Activated CD4-positive, alpha-beta T cell treated with anti-CD3 and anti-CD28 coated beads for 48 hours (primary cell): ENCODE measurements around the gene DCC.

Experiments
- DNase-seq: peaks from one replicate; pipeline ENCODE4 v3.0.0-alpha.2; 2020

Gene DCC

DNA sequence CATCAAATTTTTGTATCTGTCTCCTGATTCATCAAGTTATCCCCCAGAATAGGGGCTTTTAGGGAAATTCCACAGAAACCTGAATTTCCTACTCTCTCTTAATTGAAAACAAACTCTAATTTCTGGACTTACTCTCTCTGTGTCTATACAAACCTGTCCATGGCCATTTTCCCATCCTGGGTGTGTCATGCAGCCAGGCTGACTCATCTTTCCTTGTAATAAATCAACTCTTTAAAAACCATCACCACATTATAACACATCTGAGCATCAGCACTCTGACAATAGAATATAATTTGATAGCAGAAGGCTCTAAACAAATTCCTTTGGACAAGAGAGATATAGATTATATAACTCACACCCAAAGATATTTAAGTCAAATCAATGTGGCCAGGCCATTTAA is 610.2 kb downstream of the DCC start:
- no peak for DNase-seq

DNA sequence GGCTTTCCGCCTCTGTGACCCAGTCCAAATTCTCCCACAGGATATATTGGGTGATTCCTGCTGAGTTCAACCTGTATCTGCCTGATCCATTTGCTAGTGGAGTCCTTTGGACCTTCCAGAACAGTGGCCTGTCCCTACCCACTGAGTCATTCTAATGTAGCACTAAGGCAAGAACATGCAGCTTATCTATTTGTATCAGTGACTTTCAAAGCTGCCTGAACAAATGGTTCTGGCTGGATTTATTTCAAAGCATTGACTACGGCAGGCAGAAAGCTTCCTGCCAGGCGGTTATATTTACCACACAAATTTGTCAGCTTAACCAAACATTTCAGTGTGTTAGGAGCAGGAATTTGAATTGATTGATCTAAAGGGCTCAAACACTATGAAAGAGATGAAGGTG is 613.4 kb downstream of the DCC start:
- DNase-seq: no peak

DNA sequence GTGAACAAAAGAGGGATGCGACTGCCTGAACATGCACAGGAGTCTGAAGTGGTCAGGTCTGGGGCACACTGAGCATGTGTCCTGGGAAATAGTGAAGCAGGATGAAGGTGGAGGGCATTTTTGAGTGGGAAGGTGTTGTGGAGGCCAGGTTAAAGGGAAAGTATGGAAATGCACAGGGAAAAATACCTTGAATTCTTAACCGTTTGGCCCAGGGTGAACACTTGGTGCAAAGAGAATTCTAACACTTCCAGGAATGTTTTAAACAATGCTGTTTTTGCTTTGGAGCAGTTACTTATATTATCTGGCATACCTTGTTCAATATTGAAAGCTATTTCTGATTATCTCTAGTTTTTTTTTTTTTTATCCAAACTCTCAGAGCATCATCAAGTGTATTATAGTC is 623.5 kb downstream of the DCC start:
- no peak for DNase-seq

DNA sequence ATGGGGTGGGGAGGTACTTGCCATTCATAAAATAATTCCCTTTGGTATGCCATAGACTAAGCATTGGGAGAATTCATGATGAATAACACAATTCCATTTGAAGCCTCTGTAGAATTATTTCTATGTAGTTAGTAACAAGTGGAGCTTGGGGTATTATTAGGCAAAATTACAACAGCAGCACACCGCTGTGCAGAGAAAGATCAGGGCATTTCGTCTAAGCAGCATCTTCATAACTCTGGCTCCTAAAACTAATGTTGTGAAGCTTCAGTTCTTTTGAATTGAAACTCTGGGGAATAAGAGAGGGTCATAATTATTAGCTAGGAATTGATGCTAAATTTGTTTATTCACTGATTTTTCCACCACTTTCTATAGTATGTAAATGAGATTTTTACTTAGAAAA is 630.7 kb downstream of the DCC start:
- DNase-seq: no peak

DNA sequence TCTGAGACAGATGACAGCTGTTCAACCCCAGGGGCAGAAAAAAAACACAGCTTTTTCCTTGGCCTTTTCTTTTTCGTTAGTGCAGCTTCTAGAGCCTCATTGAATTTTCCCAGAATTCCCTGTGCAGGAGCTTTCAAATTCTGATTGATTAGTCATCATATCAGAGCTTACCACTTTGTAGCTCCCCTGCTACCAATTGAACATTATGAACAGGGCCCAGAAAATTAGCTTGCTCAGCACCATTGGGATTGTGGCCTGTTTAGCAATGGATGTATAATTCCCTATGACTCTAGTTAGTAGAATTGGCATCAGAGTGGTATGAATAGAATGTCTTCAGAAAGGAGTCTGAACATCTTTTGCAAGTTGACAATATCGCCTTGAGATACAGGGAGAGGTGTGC is 631.1 kb downstream of the DCC start:
- DNase-seq: no peak

DNA sequence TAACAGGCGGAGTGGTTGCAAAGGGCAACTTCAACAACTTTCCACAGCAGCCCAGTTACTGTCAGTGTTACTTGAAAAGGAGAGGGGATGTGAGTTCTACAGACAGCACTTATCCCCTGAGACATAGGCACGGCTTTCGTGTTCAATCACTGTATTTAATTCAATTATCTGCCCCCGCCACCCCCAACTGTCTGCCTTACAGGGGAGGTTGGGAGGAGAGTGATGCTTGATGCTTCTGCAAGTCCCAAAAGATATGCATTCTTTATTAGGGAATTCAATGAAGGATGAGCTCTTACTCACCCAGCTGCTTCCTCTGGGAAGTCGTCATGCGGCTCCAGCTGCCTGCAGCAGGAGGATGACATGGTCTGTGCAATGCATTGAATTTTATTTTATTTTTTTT is 639.9 kb downstream of the DCC start:
- DNase-seq: no peak

DNA sequence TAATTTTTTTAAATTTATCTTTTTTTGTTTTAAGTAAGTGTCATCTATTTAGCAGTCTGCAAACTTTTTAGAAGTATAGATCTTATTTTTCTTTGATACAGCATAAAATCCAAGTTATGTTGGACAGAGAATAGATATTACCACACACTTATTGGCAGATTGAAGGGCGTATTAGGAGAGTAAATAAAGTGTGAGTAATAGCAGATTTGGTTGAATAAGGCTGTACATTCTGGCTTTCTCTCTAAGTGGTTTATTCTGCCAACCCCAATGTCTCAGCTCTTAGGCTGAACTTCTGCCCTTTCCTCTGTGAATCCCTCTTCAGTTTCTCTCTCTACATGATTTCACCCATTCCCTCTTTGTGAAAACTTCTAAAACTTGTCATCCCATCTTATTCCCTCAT is 651.2 kb downstream of the DCC start:
- DNase-seq: no peak

DNA sequence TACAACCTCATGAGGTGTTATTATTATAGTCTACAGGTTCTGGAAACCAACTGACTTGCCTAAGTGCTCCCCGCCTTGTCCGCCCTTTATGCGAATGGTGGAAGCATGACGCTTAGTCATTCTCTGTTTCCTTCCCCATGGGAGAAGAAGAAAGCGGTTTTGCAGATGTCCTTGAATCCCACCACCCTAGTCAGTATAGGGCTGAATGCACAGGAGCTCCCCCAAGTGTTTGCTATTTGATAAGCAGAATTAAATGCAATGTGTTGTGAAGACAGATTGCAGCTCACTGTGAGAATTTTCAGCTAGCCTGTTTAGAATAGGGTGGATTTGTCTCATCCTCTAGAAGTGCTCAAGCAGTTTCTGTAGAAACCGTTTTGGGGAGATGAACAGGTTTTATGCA is 652.0 kb downstream of the DCC start:
- DNase-seq: no peak

DNA sequence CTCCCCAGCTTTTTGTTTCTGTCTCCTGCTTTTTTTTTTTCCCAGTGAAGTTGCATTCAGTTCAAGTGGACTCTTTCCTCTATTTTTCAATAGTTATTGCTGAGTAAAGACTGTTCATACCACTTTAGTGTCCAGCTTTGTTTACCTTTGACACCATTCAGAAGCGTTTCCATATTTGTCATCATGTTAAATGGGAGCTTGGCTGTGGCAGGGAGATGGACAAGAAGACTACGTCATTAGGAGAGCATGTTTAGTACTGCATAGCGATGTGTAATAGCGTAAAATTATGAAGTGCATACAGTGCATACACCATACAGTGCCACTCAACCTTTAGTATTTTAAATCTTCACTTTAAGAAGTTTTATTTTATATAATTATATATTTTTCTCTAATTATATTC is 655.9 kb downstream of the DCC start:
- DNase-seq: no peak

DNA sequence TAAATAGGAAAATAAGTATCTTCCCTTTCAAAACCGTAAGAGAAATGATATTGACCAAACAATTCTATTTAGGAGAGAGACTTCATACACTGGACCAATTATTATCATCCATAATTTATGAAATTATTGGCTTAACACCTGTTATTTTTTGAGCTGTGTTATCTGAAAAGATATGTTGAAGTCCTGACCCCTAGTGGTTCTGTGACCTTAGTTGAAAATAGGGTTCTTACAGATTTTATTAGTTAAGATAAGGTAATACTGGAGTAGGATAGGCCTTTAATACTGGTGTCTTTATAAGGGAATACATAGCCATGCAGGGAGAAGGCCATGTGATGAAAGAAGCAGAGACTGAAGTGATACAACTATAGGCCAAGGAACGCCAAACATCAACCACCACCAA is 659.6 kb downstream of the DCC start:
- DNase-seq: no peak

DNA sequence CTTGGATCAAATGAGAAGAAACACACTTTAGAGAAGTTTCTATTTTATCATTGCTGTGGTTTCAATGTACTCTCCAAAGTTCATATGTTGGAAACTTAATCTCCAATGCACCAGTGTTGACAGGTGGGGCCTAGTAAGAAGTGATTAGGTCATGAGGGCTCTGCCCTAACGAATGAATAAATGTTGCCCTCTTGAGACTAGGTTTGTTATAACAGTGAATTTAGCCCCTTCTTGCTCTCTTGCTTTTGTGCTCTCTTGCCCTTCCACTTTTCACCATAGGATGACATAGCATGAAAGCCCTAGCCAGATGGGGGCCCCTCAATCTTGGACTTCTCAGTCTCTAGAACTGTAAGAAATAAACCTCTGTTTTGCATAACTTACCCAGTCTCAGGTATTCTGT is 664.8 kb downstream of the DCC start:
- no peak for DNase-seq

DNA sequence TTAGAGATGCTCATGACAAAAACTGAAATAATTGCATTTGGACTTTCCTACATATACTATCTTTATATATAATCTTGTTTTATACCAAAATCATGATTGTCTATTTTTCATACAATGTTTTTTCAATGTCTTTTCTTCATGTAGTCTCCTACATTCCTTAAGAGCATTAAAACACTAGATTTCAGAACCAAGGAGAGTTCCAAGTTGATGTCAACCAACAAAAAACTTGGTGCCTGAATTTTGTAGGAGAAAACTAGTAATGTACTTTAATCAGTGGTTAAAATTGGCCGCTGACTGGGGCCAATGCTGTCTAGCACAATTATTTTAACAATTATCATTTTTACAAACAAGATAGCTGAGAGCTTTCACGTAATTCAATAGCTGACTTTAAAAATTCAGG is 678.8 kb downstream of the DCC start:
- DNase-seq: no peak

DNA sequence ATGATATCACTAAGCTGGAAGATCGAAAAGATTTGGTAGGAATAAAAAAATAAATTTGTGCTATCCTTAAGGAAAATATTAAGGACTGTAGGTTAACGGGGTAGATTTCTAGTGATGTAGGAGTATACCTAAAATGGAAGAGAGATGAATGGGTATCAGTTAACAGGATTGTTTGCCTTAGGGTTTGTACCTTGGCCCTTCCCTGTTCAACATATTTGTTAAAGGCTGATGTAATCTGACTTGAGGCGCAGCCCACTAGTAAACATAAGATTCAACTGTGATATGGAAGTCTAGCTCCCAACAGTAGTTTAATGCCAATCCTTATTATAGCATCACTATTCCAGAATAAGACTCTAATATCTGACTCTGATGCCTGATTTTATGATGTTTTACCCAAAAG is 685.2 kb downstream of the DCC start:
- DNase-seq: no peak

DNA sequence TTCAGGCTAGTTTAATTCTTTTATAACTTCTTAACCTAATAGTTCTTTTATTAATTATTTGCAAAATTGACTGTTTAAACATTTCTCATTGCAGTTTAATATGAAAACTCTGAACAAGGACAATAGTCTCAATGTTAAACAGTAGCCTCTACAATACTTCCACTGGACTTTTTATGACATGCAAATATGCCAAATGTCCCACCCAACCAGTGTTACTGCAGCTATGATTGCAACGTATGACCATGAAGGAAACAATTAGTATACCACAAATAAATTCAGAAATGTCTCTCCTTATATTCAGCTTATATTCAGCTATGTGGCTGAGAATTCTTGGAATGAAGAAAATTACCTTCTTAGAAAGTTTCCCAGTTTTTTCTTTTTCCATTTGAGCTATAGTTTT is 688.6 kb downstream of the DCC start:
- no peak for DNase-seq

DNA sequence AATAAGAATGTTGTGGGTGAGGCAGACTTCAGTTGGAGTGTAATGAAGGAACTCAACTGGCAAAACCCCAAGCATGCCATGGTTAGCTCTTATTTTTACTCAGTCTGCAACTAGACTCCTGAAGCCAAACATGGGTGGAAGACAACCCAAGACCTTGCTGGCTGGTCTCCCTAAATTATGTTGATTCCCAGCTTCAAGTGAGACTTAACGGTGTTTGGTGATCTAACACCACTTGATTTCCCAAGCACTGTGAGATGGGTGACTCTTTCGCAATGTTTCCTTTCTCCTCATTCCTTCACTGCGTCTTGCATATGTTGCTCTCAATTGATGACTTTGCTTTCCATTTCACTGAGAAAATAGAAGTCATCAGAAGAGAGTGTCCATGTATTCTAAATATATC is 693.1 kb downstream of the DCC start:
- no peak for DNase-seq

DNA sequence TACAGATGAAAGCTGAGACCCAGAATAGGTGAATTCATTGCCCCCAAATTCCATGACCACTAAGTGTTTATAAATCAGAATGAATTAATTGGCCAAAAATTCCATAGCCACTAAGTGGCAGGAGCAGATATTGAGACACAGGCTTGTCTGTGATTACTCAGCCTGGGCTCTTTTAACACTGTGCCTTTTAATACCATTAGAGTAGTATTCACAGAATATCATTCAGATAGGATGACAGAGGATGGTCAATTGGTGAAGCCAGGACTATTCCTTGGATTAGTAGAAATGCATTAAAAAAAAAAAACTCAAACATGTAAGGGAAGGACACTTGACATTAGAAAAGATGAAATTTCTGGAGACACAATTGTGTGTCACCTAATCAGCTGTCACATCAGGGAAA is 698.6 kb downstream of the DCC start:
- no peak for DNase-seq

DNA sequence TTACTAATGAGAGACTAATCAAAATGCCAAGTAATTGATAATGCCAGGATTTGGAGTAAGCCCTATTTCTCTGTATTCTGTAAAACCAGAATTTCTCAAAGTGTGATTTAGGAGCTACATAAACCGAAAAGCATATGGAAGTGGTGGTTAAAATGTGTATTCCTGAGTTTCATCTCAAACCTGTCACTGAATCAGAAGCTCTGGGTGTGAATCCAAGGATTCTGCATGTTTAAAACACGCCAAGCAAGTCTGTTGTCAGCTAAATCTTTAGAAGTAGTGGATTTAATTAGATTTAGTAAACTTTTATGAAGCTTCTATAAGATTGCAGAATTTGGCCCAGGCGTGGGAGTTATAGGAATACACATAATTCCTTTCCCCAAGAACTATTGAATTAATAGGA is 700.3 kb downstream of the DCC start:
- DNase-seq: no peak

DNA sequence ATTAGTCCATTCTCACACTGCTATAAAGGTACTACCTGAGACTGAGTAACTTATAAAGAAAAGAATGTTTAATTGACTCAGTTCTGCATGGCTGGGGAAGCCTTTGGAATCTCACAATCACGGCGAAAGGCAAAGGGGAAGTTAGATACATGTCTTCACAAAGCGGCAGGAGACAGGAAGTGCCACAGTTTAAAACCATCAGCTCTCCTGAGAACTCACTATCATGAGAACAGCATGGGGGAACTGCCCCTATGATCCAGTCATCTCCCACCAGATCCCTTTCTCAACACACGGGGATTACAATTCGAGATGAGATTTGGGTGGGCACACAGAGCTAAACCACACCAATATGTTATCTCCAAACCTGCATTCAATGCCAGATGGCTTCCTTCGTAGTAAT is 716.1 kb downstream of the DCC start:
- DNase-seq: no peak

DNA sequence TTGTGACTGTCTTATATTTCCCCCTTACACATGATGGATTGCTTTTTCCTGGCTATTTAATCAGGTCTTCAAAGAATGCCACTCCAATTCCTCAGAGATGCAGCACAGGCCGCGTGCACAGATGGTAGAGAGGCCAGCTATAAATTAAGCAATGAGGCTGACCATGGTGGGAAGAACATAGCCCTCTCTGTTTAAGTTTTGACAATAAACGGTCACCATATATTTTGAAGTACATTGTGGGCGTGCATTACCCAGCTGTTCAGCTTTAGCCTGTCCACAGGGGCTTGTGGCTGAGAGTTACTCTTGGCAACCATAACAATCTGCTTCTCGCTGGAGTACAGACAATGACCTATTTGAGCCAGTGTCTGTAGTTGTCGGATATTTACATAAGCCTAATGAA is 730.8 kb downstream of the DCC start:
- no peak for DNase-seq

DNA sequence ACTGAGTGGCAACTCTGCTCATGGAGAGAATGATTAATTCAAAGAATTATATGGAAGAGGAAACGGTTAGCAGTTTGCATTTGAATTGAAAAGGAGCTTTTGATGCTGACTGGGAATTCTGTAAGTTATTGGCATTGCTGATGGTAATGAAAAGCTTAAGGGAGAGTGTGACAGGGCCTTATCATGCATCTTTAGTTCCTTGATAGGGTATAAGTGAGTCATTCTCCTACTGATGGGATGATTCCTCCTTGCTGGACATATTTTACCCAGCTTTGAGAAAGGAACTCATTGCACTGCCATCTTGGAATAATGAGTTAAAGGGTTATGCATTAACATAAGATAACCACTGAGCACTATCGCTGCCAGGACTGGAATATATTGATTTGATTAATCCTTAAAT is 740.7 kb downstream of the DCC start:
- no peak for DNase-seq

DNA sequence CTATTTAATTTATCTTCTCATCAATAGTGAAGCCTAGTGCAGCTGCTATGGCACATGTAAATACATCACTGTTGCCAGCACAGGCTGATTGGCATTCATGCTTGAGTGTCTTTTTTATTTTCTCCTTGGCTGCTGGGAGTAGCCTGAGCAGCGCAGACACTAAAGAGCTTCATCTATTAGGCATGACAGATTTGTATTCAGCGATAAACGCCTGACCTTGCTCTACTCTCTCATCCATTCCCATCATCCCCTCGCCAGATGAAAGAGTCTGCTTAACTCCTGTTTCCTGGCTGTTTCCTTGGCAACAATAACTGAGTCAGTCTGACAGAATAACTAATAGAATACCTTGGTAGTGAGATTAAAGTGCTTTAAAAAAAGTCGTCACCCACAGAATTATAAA is 753.6 kb downstream of the DCC start:
- DNase-seq: no peak

DNA sequence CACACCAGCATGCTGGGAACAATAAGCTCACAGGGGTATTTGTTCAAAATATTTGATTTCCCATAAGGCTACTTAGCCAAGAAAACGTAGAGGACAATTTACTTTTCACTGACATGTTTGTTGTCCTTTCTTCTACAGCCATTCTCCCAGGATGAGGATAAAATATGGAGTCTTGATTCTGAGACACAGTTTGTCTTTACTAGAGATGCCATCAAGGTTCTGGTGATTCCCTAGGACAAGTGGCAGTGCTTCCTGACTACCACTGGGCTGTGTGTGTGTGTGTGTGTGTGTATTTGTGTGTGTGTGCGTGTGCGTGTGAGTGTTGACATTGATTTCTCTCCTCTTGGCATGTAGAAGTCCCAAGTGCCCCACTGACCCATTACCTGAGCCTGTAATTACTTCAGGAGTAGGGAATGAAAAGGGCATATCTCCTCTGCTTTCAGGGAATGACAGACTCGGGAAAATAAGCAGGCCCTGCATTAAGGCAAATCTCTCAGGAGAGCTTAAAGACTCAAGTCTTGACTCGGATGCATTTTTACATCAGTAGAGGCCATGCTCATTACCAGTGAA is 761.6 kb downstream of the DCC start:
- no peak for DNase-seq

DNA sequence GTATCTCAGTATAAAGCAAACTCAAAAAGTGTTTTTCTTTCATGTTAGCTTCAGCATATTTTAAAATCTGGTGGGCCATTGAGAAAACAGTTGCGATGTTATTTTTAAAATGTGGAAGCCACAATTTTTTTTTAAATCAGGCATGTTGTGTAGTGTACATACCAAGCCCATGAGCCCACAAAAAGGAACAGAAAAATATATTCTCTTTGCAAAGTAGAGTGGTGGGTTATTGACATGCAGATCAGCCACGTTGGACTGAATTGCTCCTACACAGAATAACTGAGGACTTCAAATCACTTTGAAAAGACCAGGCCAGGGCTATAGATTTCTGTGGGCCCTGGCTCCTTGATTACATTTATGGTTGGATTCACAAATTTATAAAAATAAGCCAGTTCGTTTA is 774.4 kb downstream of the DCC start:
- DNase-seq: no peak

DNA sequence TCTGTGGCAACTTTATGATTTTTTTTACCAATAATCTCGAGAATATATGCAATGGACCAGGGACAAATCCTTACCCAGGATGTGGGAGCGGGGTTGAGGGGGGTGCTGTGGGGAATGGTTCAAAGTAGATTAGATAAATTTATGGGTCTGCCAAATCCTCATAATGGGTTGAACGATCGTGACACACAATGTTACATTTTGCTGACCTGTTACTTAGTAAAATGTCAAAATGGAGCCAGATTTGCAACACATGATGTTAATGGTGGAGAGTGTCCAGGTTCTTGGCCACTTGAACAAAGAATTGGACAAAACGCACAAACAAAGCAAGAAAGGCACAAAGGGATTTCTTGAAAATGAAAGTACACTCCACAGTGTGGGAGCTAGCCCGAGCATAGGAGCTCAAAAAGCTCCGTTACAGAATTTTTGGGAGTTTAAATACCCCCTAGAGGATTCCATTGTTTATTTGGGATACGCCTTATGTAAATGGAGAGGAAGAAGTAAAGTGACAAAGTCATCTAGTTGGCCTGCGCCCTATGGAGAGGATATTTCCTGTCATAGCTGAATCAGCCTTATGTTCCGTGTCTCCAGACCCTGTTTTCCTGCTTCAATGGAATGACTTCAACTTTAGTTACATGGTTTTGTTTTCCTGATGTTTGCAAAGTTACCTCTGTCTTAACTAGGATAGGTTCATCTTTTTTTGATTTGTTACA is 776.0 kb downstream of the DCC start:
- no peak for DNase-seq

DNA sequence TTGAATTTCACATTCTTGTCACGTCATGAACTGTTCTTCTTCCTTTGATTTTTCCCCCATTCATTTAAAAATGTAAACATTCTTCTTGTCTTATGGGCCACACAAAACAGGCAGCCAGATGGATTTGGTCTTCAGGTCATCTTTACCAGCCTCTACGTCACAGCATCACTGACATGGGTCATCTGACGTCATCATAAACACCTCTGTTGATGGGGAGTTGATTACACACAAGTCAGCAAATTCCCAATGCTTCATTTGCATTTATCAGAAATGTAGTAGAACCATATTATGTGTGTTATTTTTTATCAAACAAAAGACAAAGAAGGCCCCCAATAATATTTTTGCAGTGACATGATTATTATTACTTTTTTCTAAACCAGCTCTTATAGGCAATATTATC is 777.9 kb downstream of the DCC start:
- no peak for DNase-seq

DNA sequence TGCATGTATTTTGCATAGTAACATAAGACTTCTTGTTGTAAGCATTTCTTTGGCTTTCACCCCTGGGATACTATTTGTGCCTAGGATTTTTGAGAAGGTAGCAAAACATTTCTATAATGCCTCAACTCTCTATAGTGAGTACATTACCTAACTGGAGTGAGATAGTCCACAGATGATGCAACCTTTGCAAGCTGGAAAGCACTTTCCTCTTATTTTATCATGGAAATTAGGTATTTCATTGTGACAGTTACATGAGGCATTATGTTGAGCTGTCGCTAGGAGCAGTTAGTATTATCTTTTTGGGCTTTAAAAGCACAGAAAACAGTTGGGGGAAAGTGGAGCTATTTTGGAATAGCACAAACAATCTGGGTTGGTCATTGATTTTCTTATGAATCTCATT is 786.2 kb downstream of the DCC start:
- no peak for DNase-seq
